ENCODE results near the gene UTP4.

- TF ChIP-seq, protein P1, sequence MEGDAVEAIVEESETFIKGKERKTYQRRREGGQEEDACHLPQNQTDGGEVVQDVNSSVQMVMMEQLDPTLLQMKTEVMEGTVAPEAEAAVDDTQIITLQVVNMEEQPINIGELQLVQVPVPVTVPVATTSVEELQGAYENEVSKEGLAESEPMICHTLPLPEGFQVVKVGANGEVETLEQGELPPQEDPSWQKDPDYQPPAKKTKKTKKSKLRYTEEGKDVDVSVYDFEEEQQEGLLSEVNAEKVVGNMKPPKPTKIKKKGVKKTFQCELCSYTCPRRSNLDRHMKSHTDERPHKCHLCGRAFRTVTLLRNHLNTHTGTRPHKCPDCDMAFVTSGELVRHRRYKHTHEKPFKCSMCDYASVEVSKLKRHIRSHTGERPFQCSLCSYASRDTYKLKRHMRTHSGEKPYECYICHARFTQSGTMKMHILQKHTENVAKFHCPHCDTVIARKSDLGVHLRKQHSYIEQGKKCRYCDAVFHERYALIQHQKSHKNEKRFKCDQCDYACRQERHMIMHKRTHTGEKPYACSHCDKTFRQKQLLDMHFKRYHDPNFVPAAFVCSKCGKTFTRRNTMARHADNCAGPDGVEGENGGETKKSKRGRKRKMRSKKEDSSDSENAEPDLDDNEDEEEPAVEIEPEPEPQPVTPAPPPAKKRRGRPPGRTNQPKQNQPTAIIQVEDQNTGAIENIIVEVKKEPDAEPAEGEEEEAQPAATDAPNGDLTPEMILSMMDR (IDR thresholded peaks at IDR 0.05) = no peak
- TF ChIP-seq POLR2A (IDR thresholded peaks at IDR 0.05) = no peak
Measured at GRCh38 chr16:69179328-69180010, 47.0 kb downstream of the UTP4 start.
